Activated CD4-positive, alpha-beta memory T cell treated with anti-CD3 and anti-CD28 coated beads for 36 hours (primary cell): ENCODE measurements around the gene SMS. TPM values are rescaled to one million over a fixed set of nuclear protein-coding genes. Genes with fewer than 3 reads are reported as not detected.
"Not testable (repeated sequence)": the region's sequence is repeated elsewhere in the genome, so short reads cannot be mapped to it uniquely, and the experiment has no call there.

Experiments used
- CTCF ChIA-PET: fragments of 350-600 bp; sonication (Branson Sonifier 250); formaldehyde crosslinking; loops from one replicate; lab custom pipeline; 2021; ENCODE audit warnings: antibody characterized with exemption, inconsistent platforms; lab: Charles Lee
- POLR2A ChIA-PET: fragments of 350-600 bp; sonication (Branson Sonifier 250); formaldehyde crosslinking; loops from one replicate; lab custom pipeline; 2021; ENCODE audit warnings: antibody characterized with exemption; lab: Charles Lee
- DNase-seq: peaks from one replicate; pipeline ENCODE4 v3.0.0-alpha.2; 2020
- H3K27ac Mint-ChIP-seq: one replicate; pipeline ENCODE4 v1.8.0; 2021; ENCODE audit warnings: mixed read lengths
- H3K27me3 Mint-ChIP-seq: one replicate; pipeline ENCODE4 v1.8.0; 2021; ENCODE audit warnings: mixed read lengths
- H3K36me3 Mint-ChIP-seq: one replicate; pipeline ENCODE4 v1.8.0; 2021; ENCODE audit warnings: mixed read lengths
- H3K4me1 Mint-ChIP-seq: one replicate; pipeline ENCODE4 v1.8.0; 2021; ENCODE audit warnings: low read depth, mixed read lengths
- H3K4me3 Mint-ChIP-seq: one replicate; pipeline ENCODE4 v1.8.0; 2021; ENCODE audit warnings: mild to moderate bottlenecking, mixed read lengths
- H3K9me3 Mint-ChIP-seq: one replicate; pipeline ENCODE4 v1.8.0; 2021; ENCODE audit warnings: mixed read lengths
- intact Hi-C: fragments of 100-400 bp; cut with micrococcal nuclease; formaldehyde crosslinking; loops from one replicate; pipeline ENCODE4 v1.15.1; 2023
- total RNA-seq, 2 experiments: library from RNA; stranded (reverse); gene quantifications; one replicate each; pipeline ENCODE4 v1.2.3, GENCODE V29; 2021

The SMS gene
- total RNA-seq, 2 experiments from 2014 or later: 119 to 120 TPM

DNA sequence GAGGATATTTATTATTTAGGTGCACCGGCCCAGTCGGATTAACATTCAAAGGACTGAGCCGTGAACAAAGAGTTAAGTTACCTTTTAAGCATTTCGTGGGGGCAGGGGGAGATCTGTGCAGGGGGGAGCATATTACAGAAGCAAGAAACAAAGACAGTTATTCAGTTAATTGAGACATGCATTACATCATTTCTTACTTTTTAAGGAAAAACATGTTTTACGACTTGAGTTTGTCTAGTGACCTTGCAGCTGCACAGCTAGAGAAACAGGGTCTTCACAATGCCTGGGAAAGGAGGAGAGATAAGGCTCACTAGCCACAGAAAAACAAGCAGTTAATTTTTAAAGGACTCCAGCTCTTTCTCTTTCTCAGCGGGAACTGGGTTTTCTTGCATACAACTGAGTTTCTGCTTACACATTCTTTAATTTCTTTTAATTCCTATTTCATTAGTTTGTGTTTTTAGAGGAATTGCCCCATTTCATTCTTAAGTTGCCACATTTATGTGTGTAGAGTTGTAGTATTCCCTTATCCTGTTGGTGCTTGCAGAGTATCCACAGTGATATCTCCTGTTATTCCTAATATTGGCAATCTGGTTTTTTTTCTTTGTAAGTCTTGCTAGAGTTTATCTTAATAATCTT is 12.8 kb downstream of the SMS start:
- H3K27ac Mint-ChIP-seq, POLR2A ChIA-PET, DNase-seq, H3K4me3 Mint-ChIP-seq, intact Hi-C loops, H3K27me3 Mint-ChIP-seq, H3K36me3 Mint-ChIP-seq, CTCF ChIA-PET, H3K9me3 Mint-ChIP-seq: not testable (repeated sequence)
- H3K4me1 Mint-ChIP-seq: peaks cover 34% of the 10 kb centered on the region

- Mint-ChIP-seq H3K27ac (no peak overlapping the region), H3K9me3 (no peaks in the 10 kb centered on the region), H3K4me1 (peaks cover 47% of the 10 kb centered on the region), H3K4me3 (no peak overlapping the region), H3K27me3 (no peaks in the 10 kb centered on the region), H3K36me3 (no peaks in the 10 kb centered on the region)
- ChIA-PET CTCF (interaction anchor here (1.2 kb wide), 1 partner anchor 30 kb away, joined by 4 read pairs; no protein-coding TSS in a partner anchor), POLR2A (no interaction called here)
- DNase-seq: no peak
- intact Hi-C loops: no loop called here
Measured at GRCh38 chrX:21955403-21956189, 15.1 kb downstream of the SMS start.

- Mint-ChIP-seq H3K27me3 (no peaks in the 10 kb centered on the region), H3K4me3 (no peak overlapping the region), H3K27ac (no peak overlapping the region), H3K36me3 (no peaks in the 10 kb centered on the region), H3K9me3 (no peaks in the 10 kb centered on the region), H3K4me1 (peaks cover 51% of the 10 kb centered on the region)
- ChIA-PET POLR2A (no interaction called here), CTCF (no interaction called here)
- DNase-seq: no peak
- intact Hi-C loops: no loop called here
Measured at GRCh38 chrX:21956783-21957182, 16.3 kb downstream of the SMS start.

GRCh38 chrX:21958187-21958586 is 17.7 kb downstream of the SMS start:
- Mint-ChIP-seq H3K4me3 (no peak overlapping the region), H3K27ac (no peak overlapping the region), H3K9me3 (no peaks in the 10 kb centered on the region), H3K4me1 (peaks cover 49% of the 10 kb centered on the region), H3K36me3 (no peaks in the 10 kb centered on the region), H3K27me3 (no peaks in the 10 kb centered on the region)
- DNase-seq: no peak
- CTCF ChIA-PET: no interaction called here
- POLR2A ChIA-PET: no interaction called here
- intact Hi-C loops: no loop called here

- peaks cover 49% of the 10 kb centered on the region for H3K4me1 Mint-ChIP-seq
- POLR2A ChIA-PET: no interaction called here
- no peaks in the 10 kb centered on the region for H3K9me3 Mint-ChIP-seq
Measured at GRCh38 chrX:21958916-21959315, 18.4 kb downstream of the SMS start.

GRCh38 chrX:21959362-21960051 is 19.0 kb downstream of the SMS start:
- Mint-ChIP-seq H3K4me1 (peaks cover 49% of the 10 kb centered on the region), H3K9me3 (no peaks in the 10 kb centered on the region), H3K27me3 (no peaks in the 10 kb centered on the region), H3K27ac (no peak overlapping the region), H3K4me3 (no peak overlapping the region), H3K36me3 (no peaks in the 10 kb centered on the region)
- ChIA-PET CTCF (interaction anchor here (0.6 kb wide), 1 partner anchor 10 kb away, joined by 3 read pairs; no protein-coding TSS in a partner anchor), POLR2A (no interaction called here)
- intact Hi-C loops: no loop called here
- no peak for DNase-seq

More at GRCh38 chrX:21958916-21959315, 18.4 kb downstream of the SMS start:
- intact Hi-C loops: no loop called here
- no peaks in the 10 kb centered on the region for H3K36me3 Mint-ChIP-seq
- CTCF ChIA-PET: interaction anchor here (0.6 kb wide), 1 partner anchor 10 kb away, joined by 3 read pairs; no protein-coding TSS in a partner anchor
- no peaks in the 10 kb centered on the region for H3K27me3 Mint-ChIP-seq
- no peak for DNase-seq
- H3K27ac Mint-ChIP-seq: no peak overlapping the region
- H3K4me3 Mint-ChIP-seq: no peak overlapping the region

- no peaks in the 10 kb centered on the region for H3K9me3 Mint-ChIP-seq
- peaks cover 45% of the 10 kb centered on the region for H3K4me1 Mint-ChIP-seq
- H3K4me3 Mint-ChIP-seq: no peak overlapping the region
- no peaks in the 10 kb centered on the region for H3K27me3 Mint-ChIP-seq
- CTCF ChIA-PET: interaction anchor here (0.5 to 1.3 kb wide), 2 partner anchors 11 to 25 kb away, joined by 3 read pairs; no protein-coding TSS in a partner anchor
- H3K36me3 Mint-ChIP-seq: no peaks in the 10 kb centered on the region
- H3K27ac Mint-ChIP-seq: no peak overlapping the region
- POLR2A ChIA-PET: no interaction called here
- DNase-seq: no peak
- intact Hi-C loops: no loop called here
Measured at GRCh38 chrX:21960569-21961541, 20.3 kb downstream of the SMS start.

DNA sequence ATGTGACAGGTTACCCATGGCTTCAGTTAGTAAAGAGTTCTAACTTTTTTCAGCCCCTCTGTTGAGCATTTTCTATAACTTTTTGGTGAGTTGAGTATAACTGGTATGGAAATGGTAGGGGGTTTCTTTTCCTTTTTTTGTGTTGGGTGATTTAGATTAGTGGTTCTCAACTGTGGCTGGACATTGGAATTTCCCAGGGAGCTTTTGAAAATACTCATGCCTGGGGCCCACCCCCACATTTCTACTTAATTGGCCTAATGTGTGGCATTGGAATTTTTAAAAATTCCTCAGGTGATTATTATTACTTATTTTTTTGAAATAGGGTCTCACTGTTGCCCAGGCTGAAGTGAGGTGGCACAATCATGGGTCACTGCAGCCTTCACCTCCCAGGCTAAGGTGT is 21.9 kb downstream of the SMS start:
- ChIA-PET CTCF (no interaction called here), POLR2A (no interaction called here)
- no peaks in the 10 kb centered on the region for H3K27me3 Mint-ChIP-seq
- no peak overlapping the region for H3K4me3 Mint-ChIP-seq
- peaks cover 45% of the 10 kb centered on the region for H3K4me1 Mint-ChIP-seq
- no peak overlapping the region for H3K27ac Mint-ChIP-seq
- H3K9me3 Mint-ChIP-seq: no peaks in the 10 kb centered on the region
- no peak for DNase-seq
- intact Hi-C loops: no loop called here
- H3K36me3 Mint-ChIP-seq: no peaks in the 10 kb centered on the region

- ChIA-PET POLR2A (interaction anchor here (0.6 kb wide), 1 partner anchor 9 kb away, joined by 3 read pairs; no protein-coding TSS in a partner anchor), CTCF (no interaction called here)
- intact Hi-C loops: no loop called here
- no peaks in the 10 kb centered on the region for H3K9me3 Mint-ChIP-seq
- no peaks in the 10 kb centered on the region for H3K27me3 Mint-ChIP-seq
- no peaks in the 10 kb centered on the region for H3K36me3 Mint-ChIP-seq
- H3K27ac Mint-ChIP-seq: no peak overlapping the region
- H3K4me3 Mint-ChIP-seq: no peak overlapping the region
- H3K4me1 Mint-ChIP-seq: peaks cover 37% of the 10 kb centered on the region
- no peak for DNase-seq
Measured at GRCh38 chrX:21963269-21963668, 22.8 kb downstream of the SMS start.

GRCh38 chrX:21963731-21964405 is 23.4 kb downstream of the SMS start:
- Mint-ChIP-seq H3K36me3 (no peaks in the 10 kb centered on the region), H3K9me3 (no peaks in the 10 kb centered on the region), H3K27ac (no peak overlapping the region), H3K4me1 (peaks cover 31% of the 10 kb centered on the region), H3K27me3 (no peaks in the 10 kb centered on the region), H3K4me3 (no peak overlapping the region)
- intact Hi-C loops: no loop called here
- POLR2A ChIA-PET: no interaction called here
- CTCF ChIA-PET: no interaction called here
- DNase-seq: no peak

GRCh38 chrX:21966866-21967265 is 26.4 kb downstream of the SMS start:
- intact Hi-C loops: no loop called here
- Mint-ChIP-seq H3K36me3 (peaks cover 4% of the 10 kb centered on the region), H3K9me3 (no peaks in the 10 kb centered on the region), H3K4me1 (peaks cover 11% of the 10 kb centered on the region), H3K27ac (no peak overlapping the region), H3K4me3 (no peak overlapping the region), H3K27me3 (no peaks in the 10 kb centered on the region)
- no peak for DNase-seq
- POLR2A ChIA-PET: no interaction called here
- CTCF ChIA-PET: interaction anchor here (1.7 kb wide), 1 partner anchor 19 kb away, joined by 4 read pairs; no protein-coding TSS in a partner anchor
